Liver (tissue), 9 donors: ENCODE data around the gene SEPHS1. TPM values are rescaled to one million over a fixed set of nuclear protein-coding genes. Genes with fewer than 3 reads are reported as not detected.

Source experiments
- DNase-seq: peaks from one replicate; pipeline ENCODE4 v3.0.0-alpha.2; 2017; ENCODE audit warnings: low spot score
- H3K27ac ChIP-seq, 2 donors: one replicate each; pipeline ENCODE4 v1.7.0; 2013; ENCODE audit warnings: inconsistent platforms in 2 of 2, low read length in 2 of 2, control low read depth in 1 of 2, low read depth in 1 of 2, mild to moderate bottlenecking in 1 of 2
- H3K27me3 ChIP-seq, 4 donors: one replicate each; pipeline versions ENCODE4 v1.6.1 to v1.7.0; 2013; ENCODE audit warnings: low read length in 3 of 4, inconsistent platforms in 1 of 4, mild to moderate bottlenecking in 1 of 4, moderate library complexity in 1 of 4; ENCODE audit not compliant: control insufficient read depth in 4 of 4, insufficient read depth in 4 of 4
- H3K36me3 ChIP-seq, 4 donors: one replicate each; pipeline versions ENCODE4 v1.6.1 to v1.7.0; 2013; ENCODE audit warnings: low read length in 3 of 4, mild to moderate bottlenecking in 3 of 4, low read depth in 1 of 4, moderate library complexity in 1 of 4; ENCODE audit not compliant: control insufficient read depth in 4 of 4, insufficient read depth in 3 of 4
- H3K4me1 ChIP-seq, 4 donors: one replicate each; pipeline versions ENCODE4 v1.6.1 to v1.7.0; 2013; ENCODE audit warnings: low read length in 3 of 4, mild to moderate bottlenecking in 3 of 4, moderate library complexity in 1 of 4; ENCODE audit not compliant: control insufficient read depth in 4 of 4, insufficient read depth in 4 of 4
- H3K4me3 ChIP-seq, 3 donors: one replicate each; pipeline versions ENCODE4 v1.6.1 to v1.7.0; 2013; ENCODE audit warnings: low read length in 3 of 3, control low read depth in 1 of 3, low read depth in 1 of 3, mild to moderate bottlenecking in 1 of 3
- H3K9ac ChIP-seq, 2 donors: one replicate each; pipeline ENCODE4 v1.7.0; 2013; ENCODE audit warnings: low read length in 2 of 2, mild to moderate bottlenecking in 2 of 2, moderate library complexity in 2 of 2, control low read depth in 1 of 2, low read depth in 1 of 2
- H3K9me3 ChIP-seq, 4 donors: one replicate each; pipeline versions ENCODE4 v1.6.1 to v1.7.0; 2013; ENCODE audit warnings: low read length in 3 of 4; ENCODE audit not compliant: control insufficient read depth in 4 of 4
- CTCF ChIP-seq: fragments of 150-350 bp; IDR thresholded peaks from 2 replicates; pipeline ENCODE4 v1.5.1; 2017; ENCODE audit warnings: improper control_type of control experiment, low read depth, low read length; ENCODE audit not compliant: missing input control
- EGR1 ChIP-seq, 2 donors: IDR thresholded peaks; 2 replicates each; pipeline ENCODE4 v1.6.1; 2016 to 2018; ENCODE audit warnings: antibody characterized with exemption in 2 of 2, low read depth in 2 of 2
- FOXA1 ChIP-seq: IDR thresholded peaks from 2 replicates; pipeline ENCODE4 v1.6.1; 2016; ENCODE audit warnings: antibody characterized with exemption
- FOXA2 ChIP-seq: IDR thresholded peaks from 2 replicates; pipeline ENCODE4 v1.6.1; 2016; ENCODE audit warnings: antibody characterized with exemption
- GABPA ChIP-seq, 2 donors: IDR thresholded peaks in 1 of 2; conservative IDR thresholded peaks in 1 of 2; 2 replicates each; pipeline ENCODE4 v1.6.1; 2016; ENCODE audit warnings: antibody characterized with exemption in 2 of 2, mild to moderate bottlenecking in 1 of 2, moderate library complexity in 1 of 2
- HNF4A ChIP-seq, 2 donors: conservative IDR thresholded peaks; 2 replicates each; pipeline ENCODE4 v1.6.1; 2016; ENCODE audit warnings: antibody characterized with exemption in 2 of 2, mild to moderate bottlenecking in 2 of 2
- HNF4G ChIP-seq: IDR thresholded peaks from 2 replicates; pipeline ENCODE4 v1.6.1; 2016; ENCODE audit warnings: antibody characterized with exemption
- JUND ChIP-seq, 2 donors: IDR thresholded peaks; 2 replicates each; pipeline ENCODE4 v1.6.1; 2016; ENCODE audit warnings: antibody characterized with exemption in 2 of 2
- MAX ChIP-seq: IDR thresholded peaks from 2 replicates; pipeline ENCODE4 v1.6.1; 2016; ENCODE audit warnings: antibody characterized with exemption
- NR2F2 ChIP-seq: IDR thresholded peaks from 2 replicates; pipeline ENCODE4 v1.6.1; 2016; ENCODE audit warnings: antibody characterized with exemption
- RAD21 ChIP-seq, 2 donors: IDR thresholded peaks; 2 replicates each; pipeline ENCODE4 v1.6.1; 2016; ENCODE audit warnings: antibody characterized with exemption in 2 of 2, mild to moderate bottlenecking in 2 of 2
- RXRA ChIP-seq, 2 donors: IDR thresholded peaks; 2 replicates each; pipeline ENCODE4 v1.6.1; 2017 to 2018; ENCODE audit warnings: antibody characterized with exemption in 2 of 2, mild to moderate bottlenecking in 1 of 2
- SP1 ChIP-seq: IDR thresholded peaks from 2 replicates; pipeline ENCODE4 v1.6.1; 2018; ENCODE audit warnings: antibody characterized with exemption, mild to moderate bottlenecking
- TAF1 ChIP-seq: conservative IDR thresholded peaks from 2 replicates; pipeline ENCODE4 v1.6.1; 2016; ENCODE audit warnings: antibody characterized with exemption, mild to moderate bottlenecking
- YY1 ChIP-seq: IDR thresholded peaks from 2 replicates; pipeline ENCODE4 v1.6.1; 2016; ENCODE audit warnings: antibody characterized with exemption, mild to moderate bottlenecking
- WGBS: extraction: QIAGEN DNeasy Blood & Tissue Kit; methylation state at CpG from one replicate; pipeline ENCODE4 v1.1.7; 2013; 5-methylcytosine and 5-hydroxymethylcytosine counted together
- polyA plus RNA-seq, 2 donors: library from polyadenylated mRNA; stranded (reverse) in 1 of 2; unstranded in 1 of 2; fragments of 200-250 nt in 1 of 2; fragments of >200 nt in 1 of 2; fragmentation: Nextera tagmentation in 1 of 2; extraction: Ambion mirVana in 1 of 2; gene quantifications; one replicate each; pipeline versions ENCODE4 v1.2.1 to v1.2.3, GENCODE V29; 2013 to 2015
- total RNA-seq, 2 donors: library from RNA; depleted of rRNA; stranded (reverse); fragments of >200 nt; gene quantifications; one replicate each; pipeline ENCODE4 v1.2.3, GENCODE V29; 2014
- TF ChIP-seq, protein P1 (sequence below): IDR thresholded peaks from 2 replicates; pipeline ENCODE4 v1.6.1; 2016; ENCODE audit warnings: antibody characterized with exemption
- TF ChIP-seq, protein P2 (sequence below): IDR thresholded peaks from 2 replicates; pipeline ENCODE4 v1.6.1; 2016; ENCODE audit warnings: antibody characterized with exemption
- TF ChIP-seq, protein P3 (sequence below): IDR thresholded peaks from 2 replicates; pipeline ENCODE4 v1.6.1; 2016; ENCODE audit warnings: antibody characterized with exemption, mild to moderate bottlenecking
- donor health status: healthy.
- donor health status: healthy.
- donor health status: healthy.
- donor health status: healthy.
- donor health status: healthy.

The SEPHS1 gene
- total and polyA plus RNA-seq, 4 donors, result 10.4 to 39.3 (median 28.3) TPM

- Histone ChIP-seq H3K27me3 (no peaks in the 10 kb centered on the region), H3K27ac (no peak overlapping the region), H3K36me3 (peaks cover 0 to 3% (median 0%) of the 10 kb centered on the region in 4 donors), H3K4me1 (no peaks in the 10 kb centered on the region), H3K9ac (no peak overlapping the region), H3K9me3 (no peaks in the 10 kb centered on the region), H3K4me3 (no peak overlapping the region)
- DNase-seq, result no peak
- 97% methylated on average over 2 of the region's 2 CpGs for WGBS
- TF ChIP-seq RAD21 (IDR thresholded peaks at IDR 0.05) (no peak), NR2F2 (no peak), FOXA1 (no peak), GABPA (IDR thresholded peaks at IDR 0.05 in 1 of 2, conservative IDR thresholded peaks at IDR 0.05 in 1 of 2) (no peak), SP1 (no peak), JUND (IDR thresholded peaks at IDR 0.05) (no peak), YY1 (no peak), HNF4G (no peak), MAX (no peak), FOXA2 (no peak), HNF4A (conservative IDR thresholded peaks at IDR 0.05) (no peak)
- TF ChIP-seq, protein P1, sequence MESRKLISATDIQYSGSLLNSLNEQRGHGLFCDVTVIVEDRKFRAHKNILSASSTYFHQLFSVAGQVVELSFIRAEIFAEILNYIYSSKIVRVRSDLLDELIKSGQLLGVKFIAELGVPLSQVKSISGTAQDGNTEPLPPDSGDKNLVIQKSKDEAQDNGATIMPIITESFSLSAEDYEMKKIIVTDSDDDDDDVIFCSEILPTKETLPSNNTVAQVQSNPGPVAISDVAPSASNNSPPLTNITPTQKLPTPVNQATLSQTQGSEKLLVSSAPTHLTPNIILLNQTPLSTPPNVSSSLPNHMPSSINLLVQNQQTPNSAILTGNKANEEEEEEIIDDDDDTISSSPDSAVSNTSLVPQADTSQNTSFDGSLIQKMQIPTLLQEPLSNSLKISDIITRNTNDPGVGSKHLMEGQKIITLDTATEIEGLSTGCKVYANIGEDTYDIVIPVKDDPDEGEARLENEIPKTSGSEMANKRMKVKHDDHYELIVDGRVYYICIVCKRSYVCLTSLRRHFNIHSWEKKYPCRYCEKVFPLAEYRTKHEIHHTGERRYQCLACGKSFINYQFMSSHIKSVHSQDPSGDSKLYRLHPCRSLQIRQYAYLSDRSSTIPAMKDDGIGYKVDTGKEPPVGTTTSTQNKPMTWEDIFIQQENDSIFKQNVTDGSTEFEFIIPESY, result no peak
- TF ChIP-seq, protein P2, sequence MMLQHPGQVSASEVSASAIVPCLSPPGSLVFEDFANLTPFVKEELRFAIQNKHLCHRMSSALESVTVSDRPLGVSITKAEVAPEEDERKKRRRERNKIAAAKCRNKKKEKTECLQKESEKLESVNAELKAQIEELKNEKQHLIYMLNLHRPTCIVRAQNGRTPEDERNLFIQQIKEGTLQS, result no peak
Measured at GRCh38 chr10:13309792-13310191, 38.3 kb downstream of the SEPHS1 start.

- Histone ChIP-seq H3K4me1 (no peaks in the 10 kb centered on the region), H3K27me3 (no peaks in the 10 kb centered on the region), H3K36me3 (peaks cover 0 to 3% (median 0%) of the 10 kb centered on the region in 4 donors), H3K4me3 (no peak overlapping the region), H3K27ac (no peak overlapping the region), H3K9me3 (no peaks in the 10 kb centered on the region), H3K9ac (no peak overlapping the region)
- DNase-seq, result no peak
- 78% methylated on average over 6 of the region's 6 CpGs for WGBS
- TF ChIP-seq HNF4A (conservative IDR thresholded peaks at IDR 0.05) (no peak), NR2F2 (no peak), HNF4G (no peak), TAF1 (no peak), RAD21 (IDR thresholded peaks at IDR 0.05) (no peak), RXRA (IDR thresholded peaks at IDR 0.05) (no peak), JUND (IDR thresholded peaks at IDR 0.05) (no peak), FOXA2 (no peak), YY1 (no peak), SP1 (no peak), CTCF (no peak), FOXA1 (no peak), GABPA (IDR thresholded peaks at IDR 0.05 in 1 of 2, conservative IDR thresholded peaks at IDR 0.05 in 1 of 2) (no peak), MAX (no peak), EGR1 (IDR thresholded peaks at IDR 0.05; ENCODE audit: low read depth in 2 of 2) (no peak)
- TF ChIP-seq, protein P1, result no peak
- TF ChIP-seq, protein P2, result no peak
- TF ChIP-seq, protein P3, sequence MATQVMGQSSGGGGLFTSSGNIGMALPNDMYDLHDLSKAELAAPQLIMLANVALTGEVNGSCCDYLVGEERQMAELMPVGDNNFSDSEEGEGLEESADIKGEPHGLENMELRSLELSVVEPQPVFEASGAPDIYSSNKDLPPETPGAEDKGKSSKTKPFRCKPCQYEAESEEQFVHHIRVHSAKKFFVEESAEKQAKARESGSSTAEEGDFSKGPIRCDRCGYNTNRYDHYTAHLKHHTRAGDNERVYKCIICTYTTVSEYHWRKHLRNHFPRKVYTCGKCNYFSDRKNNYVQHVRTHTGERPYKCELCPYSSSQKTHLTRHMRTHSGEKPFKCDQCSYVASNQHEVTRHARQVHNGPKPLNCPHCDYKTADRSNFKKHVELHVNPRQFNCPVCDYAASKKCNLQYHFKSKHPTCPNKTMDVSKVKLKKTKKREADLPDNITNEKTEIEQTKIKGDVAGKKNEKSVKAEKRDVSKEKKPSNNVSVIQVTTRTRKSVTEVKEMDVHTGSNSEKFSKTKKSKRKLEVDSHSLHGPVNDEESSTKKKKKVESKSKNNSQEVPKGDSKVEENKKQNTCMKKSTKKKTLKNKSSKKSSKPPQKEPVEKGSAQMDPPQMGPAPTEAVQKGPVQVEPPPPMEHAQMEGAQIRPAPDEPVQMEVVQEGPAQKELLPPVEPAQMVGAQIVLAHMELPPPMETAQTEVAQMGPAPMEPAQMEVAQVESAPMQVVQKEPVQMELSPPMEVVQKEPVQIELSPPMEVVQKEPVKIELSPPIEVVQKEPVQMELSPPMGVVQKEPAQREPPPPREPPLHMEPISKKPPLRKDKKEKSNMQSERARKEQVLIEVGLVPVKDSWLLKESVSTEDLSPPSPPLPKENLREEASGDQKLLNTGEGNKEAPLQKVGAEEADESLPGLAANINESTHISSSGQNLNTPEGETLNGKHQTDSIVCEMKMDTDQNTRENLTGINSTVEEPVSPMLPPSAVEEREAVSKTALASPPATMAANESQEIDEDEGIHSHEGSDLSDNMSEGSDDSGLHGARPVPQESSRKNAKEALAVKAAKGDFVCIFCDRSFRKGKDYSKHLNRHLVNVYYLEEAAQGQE, result no peak
Measured at GRCh38 chr10:13308096-13308495, 40.0 kb downstream of the SEPHS1 start.
